Activated CD8-positive, alpha-beta T cell treated with anti-CD3 and anti-CD28 coated beads, Interleukin-2, amount 10 ng/mL, durations not matched to agents 7 days and 5 days (primary cell): ENCODE results near the gene EXOC3L4. TPM values are rescaled to one million over a fixed set of nuclear protein-coding genes. Genes with fewer than 3 reads are reported as not detected.

Experiments
- ATAC-seq: fragments of 150-1000 bp; cut with Tn5 transposase; one replicate; pipeline ENCODE4 v1.10.0; 2021; ENCODE audit warnings: moderate library complexity
- CTCF ChIA-PET: fragments of 350-600 bp; sonication (Branson Sonifier 250); formaldehyde crosslinking; loops from one replicate; lab custom pipeline; 2021; ENCODE audit warnings: antibody characterized with exemption; lab: Charles Lee
- POLR2A ChIA-PET: fragments of 350-600 bp; sonication (Branson Sonifier 250); formaldehyde crosslinking; loops from one replicate; lab custom pipeline; 2021; ENCODE audit warnings: antibody characterized with exemption; lab: Charles Lee
- DNase-seq: peaks from one replicate; pipeline ENCODE4 v3.0.0-alpha.2; 2020
- H3K27ac Mint-ChIP-seq: one replicate; pipeline ENCODE4 v1.8.0; 2021; ENCODE audit warnings: mild to moderate bottlenecking, mixed read lengths
- H3K27me3 Mint-ChIP-seq: one replicate; pipeline ENCODE4 v1.8.0; 2021; ENCODE audit warnings: low read depth, mixed read lengths
- H3K36me3 Mint-ChIP-seq: one replicate; pipeline ENCODE4 v1.8.0; 2021; ENCODE audit warnings: low read depth, mixed read lengths
- H3K4me1 Mint-ChIP-seq: one replicate; pipeline ENCODE4 v1.8.0; 2021; ENCODE audit warnings: low read depth, mixed read lengths
- H3K4me3 Mint-ChIP-seq: one replicate; pipeline ENCODE4 v1.8.0; 2021; ENCODE audit warnings: mild to moderate bottlenecking, mixed read lengths
- H3K9me3 Mint-ChIP-seq: one replicate; pipeline ENCODE4 v1.8.0; 2022; ENCODE audit warnings: mixed read lengths; ENCODE audit not compliant: insufficient read depth
- total RNA-seq, 2 experiments: library from RNA; stranded (reverse); gene quantifications; one replicate each; pipeline ENCODE4 v1.2.3, GENCODE V29; 2021

EXOC3L4 gene
- total RNA-seq, 2 experiments from 2014 or later: not detected

DNA sequence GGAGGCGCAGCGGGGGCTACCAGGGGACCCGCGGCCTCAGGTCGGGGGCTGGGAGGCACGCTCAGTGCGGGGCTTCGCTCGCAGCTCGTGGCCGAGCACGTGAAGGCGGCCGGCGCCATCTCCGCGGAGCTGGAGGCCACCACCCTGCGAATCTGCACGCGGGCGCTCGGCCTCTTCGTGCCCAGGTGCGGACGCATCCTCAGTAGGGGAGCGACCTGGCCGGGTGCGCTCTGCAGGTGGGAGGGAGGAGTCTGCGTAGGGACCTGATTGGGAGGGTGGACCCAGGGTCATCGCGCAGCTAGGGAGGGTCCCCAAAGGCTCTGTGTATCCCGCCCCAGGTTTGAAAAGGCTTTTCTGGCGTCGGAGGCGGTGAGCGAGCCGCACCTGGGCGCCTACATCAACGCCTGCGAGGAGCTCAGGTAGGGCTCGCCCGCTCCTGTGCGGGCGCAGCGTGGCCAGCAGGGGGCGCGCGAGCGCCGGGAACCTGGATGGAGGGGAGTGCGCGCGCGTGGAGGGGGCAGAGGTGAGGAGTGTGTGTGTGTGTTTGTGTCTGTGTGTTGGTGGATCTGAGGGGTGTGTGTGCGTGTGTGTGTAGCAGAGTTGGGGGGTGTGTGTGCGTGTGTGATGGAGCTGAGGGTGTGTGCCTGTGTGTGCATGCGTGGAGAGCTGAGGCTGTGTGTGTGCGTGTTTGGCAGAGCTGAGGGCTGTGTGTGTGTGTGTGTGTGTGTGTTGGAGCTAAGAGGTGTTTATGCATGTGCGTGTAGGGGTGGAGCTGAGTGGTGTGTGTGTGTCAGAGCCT is 10.3 kb downstream of the EXOC3L4 start:
- POLR2A ChIA-PET: no interaction called here
- peaks cover 6% of the 10 kb centered on the region for H3K4me1 Mint-ChIP-seq
- CTCF ChIA-PET: interaction anchor here (0.6 to 3.0 kb wide), 39 partner anchors 8 to 721 kb away, joined by 3 to 42 read pairs (median 5); partner anchors contain the start of genes EIF5 and EXOC3L4
- no peaks in the 10 kb centered on the region for H3K36me3 Mint-ChIP-seq
- peak; percentile 74 for DNase-seq
- H3K4me3 Mint-ChIP-seq: no peak overlapping the region
- no peaks in the 10 kb centered on the region for H3K9me3 Mint-ChIP-seq
- peaks cover 30% of the 10 kb centered on the region for H3K27me3 Mint-ChIP-seq
- H3K27ac Mint-ChIP-seq: peak overlapping the region; percentile 39
- ATAC-seq: peak; percentile 88

DNA sequence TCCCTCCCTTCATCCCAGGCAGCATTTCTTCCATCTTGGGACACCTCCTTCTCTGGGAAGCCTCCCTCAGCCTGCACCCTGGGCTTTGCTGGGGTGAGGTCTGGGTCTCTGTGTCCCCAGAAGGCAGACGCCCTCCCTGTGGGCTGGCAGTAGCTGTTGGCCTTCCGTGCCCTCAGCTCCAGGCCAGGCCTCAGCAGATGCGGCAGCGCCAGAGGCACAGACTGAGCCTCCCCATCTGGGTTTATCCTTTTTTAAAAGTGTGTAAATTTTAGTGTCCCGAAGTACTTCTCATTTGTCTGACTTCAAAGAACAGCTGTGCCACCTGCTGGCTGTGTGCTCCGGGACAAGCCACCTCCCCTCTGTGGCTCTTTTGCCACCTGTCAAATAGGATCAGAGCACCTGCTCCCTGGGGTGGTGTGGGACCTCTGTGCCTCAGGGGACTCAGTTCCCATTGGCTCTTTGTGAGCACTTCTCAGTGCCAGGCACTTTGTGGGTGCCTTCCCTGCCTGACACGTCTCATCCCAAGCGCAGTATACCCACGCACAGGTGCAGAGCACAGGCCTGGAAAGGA is 11.1 kb downstream of the EXOC3L4 start:
- peaks cover 6% of the 10 kb centered on the region for H3K4me1 Mint-ChIP-seq
- CTCF ChIA-PET: interaction anchor here (0.7 to 3.0 kb wide), 24 partner anchors 7 to 243 kb away, joined by 3 to 42 read pairs (median 6); partner anchors contain the start of gene EXOC3L4
- ATAC-seq (no peak), DNase-seq (peak; percentile 29)
- no peaks in the 10 kb centered on the region for H3K9me3 Mint-ChIP-seq
- POLR2A ChIA-PET: no interaction called here
- H3K27me3 Mint-ChIP-seq: peaks cover 30% of the 10 kb centered on the region
- H3K27ac Mint-ChIP-seq: no peak overlapping the region
- H3K36me3 Mint-ChIP-seq: no peaks in the 10 kb centered on the region
- H3K4me3 Mint-ChIP-seq: no peak overlapping the region

DNA sequence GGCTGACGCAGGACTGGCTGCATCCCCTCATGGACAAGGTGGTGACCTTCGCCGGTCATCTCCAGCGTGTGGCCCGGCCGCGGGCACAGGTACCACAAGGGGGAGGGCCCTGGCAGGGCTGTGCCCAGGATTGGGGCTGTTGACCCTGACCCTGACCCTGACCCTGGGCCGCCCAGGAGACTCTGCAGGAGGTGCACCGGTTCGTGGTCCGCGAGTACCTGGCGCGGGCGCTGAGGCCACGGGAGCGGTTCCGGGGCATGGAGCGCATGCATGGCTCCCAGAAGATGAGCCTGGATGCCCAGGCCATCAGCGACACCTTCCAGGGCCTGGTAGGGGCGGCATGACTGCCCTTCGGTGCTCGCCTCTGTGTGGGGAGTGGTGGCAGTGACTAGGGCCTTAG is 12.9 kb downstream of the EXOC3L4 start:
- Mint-ChIP-seq H3K36me3 (no peaks in the 10 kb centered on the region), H3K4me1 (peaks cover 6% of the 10 kb centered on the region), H3K27ac (no peak overlapping the region), H3K27me3 (peaks cover 19% of the 10 kb centered on the region), H3K4me3 (no peak overlapping the region), H3K9me3 (no peaks in the 10 kb centered on the region)
- ATAC-seq (no peak), DNase-seq (no peak)
- POLR2A ChIA-PET: no interaction called here
- CTCF ChIA-PET: interaction anchor here (3.0 kb wide), 1 partner anchor 185 kb away, joined by 42 read pairs; no protein-coding TSS in a partner anchor

DNA sequence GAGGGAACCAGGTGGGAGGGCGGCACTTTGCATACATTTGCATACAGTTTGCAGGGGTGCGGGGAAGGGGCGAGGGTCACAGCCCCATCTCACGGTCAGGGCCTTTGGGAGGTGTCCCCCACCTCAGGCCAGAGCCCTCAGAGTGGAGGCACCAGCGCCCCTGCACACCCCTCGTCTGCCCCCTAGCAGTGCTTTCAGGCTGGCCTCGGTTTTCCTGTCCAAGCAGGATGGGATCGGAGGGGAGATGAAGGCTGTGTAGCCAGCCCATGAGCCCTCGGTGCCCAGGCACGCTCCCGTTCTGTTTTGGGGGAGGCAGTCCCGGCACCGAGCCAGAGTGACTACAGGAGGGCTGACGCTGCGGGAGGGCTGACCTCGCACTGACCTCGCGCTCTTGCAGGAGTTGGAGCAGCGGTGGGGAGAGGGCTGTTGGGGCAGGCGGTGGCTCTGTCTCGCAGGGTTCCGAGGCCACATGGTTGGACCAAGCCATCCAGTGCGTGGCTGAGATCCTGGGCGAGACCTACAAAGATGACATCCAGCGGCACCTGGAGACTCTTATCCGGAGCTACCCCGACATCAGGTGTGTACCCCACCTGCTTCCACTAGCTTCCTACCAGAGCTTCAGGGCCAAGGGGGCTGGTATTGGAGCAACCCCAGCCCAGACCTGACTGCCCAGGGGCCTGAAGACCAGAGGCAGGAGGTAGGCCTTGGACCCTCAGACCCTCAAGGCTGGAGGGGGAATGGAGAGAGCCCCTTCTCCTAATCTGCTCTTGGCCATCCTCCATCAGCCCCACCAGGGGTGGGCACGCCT is 13.6 kb downstream of the EXOC3L4 start:
- ChIA-PET CTCF (no interaction called here), POLR2A (no interaction called here)
- H3K4me3 Mint-ChIP-seq: no peak overlapping the region
- no peaks in the 10 kb centered on the region for H3K36me3 Mint-ChIP-seq
- DNase-seq: no peak
- H3K9me3 Mint-ChIP-seq: no peaks in the 10 kb centered on the region
- no peak for ATAC-seq
- no peak overlapping the region for H3K27ac Mint-ChIP-seq
- peaks cover 6% of the 10 kb centered on the region for H3K4me1 Mint-ChIP-seq
- H3K27me3 Mint-ChIP-seq: peaks cover 15% of the 10 kb centered on the region

GRCh38 chr14:103108749-103109207 is 14.3 kb downstream of the EXOC3L4 start:
- DNase-seq (no peak), ATAC-seq (no peak)
- H3K27me3 Mint-ChIP-seq: peaks cover 10% of the 10 kb centered on the region
- peaks cover 4% of the 10 kb centered on the region for H3K4me1 Mint-ChIP-seq
- ChIA-PET CTCF (no interaction called here), POLR2A (no interaction called here)
- H3K27ac Mint-ChIP-seq: no peak overlapping the region
- H3K9me3 Mint-ChIP-seq: no peaks in the 10 kb centered on the region
- no peak overlapping the region for H3K4me3 Mint-ChIP-seq
- no peaks in the 10 kb centered on the region for H3K36me3 Mint-ChIP-seq

GRCh38 chr14:103109535-103110441 is 15.3 kb downstream of the EXOC3L4 start:
- H3K27ac Mint-ChIP-seq: no peak overlapping the region
- no peaks in the 10 kb centered on the region for H3K36me3 Mint-ChIP-seq
- no peak for ATAC-seq
- POLR2A ChIA-PET: no interaction called here
- CTCF ChIA-PET: no interaction called here
- peaks cover 8% of the 10 kb centered on the region for H3K27me3 Mint-ChIP-seq
- no peaks in the 10 kb centered on the region for H3K9me3 Mint-ChIP-seq
- peaks cover 5% of the 10 kb centered on the region for H3K4me1 Mint-ChIP-seq
- H3K4me3 Mint-ChIP-seq: no peak overlapping the region
- DNase-seq: no peak

DNA sequence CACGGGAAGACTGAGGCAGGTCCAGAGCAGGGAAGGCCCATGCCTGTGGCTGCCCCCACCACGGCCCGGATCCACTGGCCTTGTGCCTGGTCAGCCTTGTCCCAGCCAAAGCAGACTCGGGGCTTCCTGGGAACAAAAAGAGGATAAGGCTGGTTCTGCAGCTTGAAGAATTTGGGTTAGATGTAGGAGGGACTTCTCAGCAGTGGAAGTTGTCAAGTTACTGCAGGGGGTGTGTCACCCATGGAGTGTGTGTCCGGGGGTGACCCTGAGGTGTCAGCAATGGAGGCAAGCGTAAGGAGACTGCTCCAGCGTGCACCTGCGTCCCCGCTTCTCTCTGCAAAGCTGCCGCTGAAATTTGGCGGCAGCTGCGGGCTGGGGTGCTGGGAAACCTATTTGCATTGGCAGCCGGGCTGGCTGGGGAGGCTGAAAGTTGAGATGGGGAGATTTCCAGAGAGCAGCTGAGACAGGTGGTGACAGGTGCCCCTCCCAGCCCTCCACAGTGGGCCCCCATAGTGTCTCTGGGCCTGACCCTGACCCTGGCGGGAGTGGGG is 16.2 kb downstream of the EXOC3L4 start:
- CTCF ChIA-PET: no interaction called here
- no peak overlapping the region for H3K27ac Mint-ChIP-seq
- H3K27me3 Mint-ChIP-seq: peaks cover 2% of the 10 kb centered on the region
- no peaks in the 10 kb centered on the region for H3K36me3 Mint-ChIP-seq
- H3K9me3 Mint-ChIP-seq: no peaks in the 10 kb centered on the region
- peaks cover 5% of the 10 kb centered on the region for H3K4me1 Mint-ChIP-seq
- POLR2A ChIA-PET: no interaction called here
- ATAC-seq (no peak), DNase-seq (no peak)
- H3K4me3 Mint-ChIP-seq: no peak overlapping the region

DNA sequence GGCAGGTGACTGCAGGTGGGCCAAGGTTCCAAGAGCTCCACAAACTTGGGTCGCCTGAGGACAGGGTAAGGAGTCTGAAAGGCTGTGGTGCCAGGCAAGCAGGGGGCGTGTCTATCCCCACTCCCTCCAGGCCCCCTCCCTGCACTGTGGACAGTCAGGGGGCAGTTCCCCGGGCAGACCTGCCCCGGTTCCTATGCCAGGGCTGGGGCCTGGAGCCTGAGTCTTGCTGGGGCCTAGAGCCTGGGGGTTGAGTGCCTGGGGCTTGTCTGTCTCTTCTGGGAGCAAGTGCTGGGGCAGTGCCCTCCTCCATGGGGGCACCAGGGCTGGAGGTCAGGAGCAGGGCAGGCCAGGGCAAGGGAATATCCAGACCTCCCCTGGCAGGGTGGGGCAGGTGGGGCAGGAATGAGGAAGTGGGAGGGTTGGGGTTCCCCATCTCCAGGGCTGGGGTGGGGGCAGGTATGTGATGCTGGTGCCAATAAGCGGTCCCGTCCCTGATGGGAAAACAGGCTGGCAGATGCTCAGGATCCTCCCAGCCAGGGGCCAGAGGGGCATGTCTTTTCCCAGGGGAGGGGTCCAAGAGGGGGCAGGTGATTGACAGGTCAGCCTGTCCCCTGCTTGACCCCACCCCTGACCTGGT is 16.8 kb downstream of the EXOC3L4 start:
- ChIA-PET POLR2A (no interaction called here), CTCF (no interaction called here)
- no peak for ATAC-seq
- peaks cover 9% of the 10 kb centered on the region for H3K4me1 Mint-ChIP-seq
- no peak overlapping the region for H3K4me3 Mint-ChIP-seq
- DNase-seq: no peak
- H3K36me3 Mint-ChIP-seq: no peaks in the 10 kb centered on the region
- no peaks in the 10 kb centered on the region for H3K9me3 Mint-ChIP-seq
- H3K27ac Mint-ChIP-seq: no peak overlapping the region
- no peaks in the 10 kb centered on the region for H3K27me3 Mint-ChIP-seq

GRCh38 chr14:103112400-103113243 is 18.1 kb downstream of the EXOC3L4 start:
- ATAC-seq: no peak

DNA sequence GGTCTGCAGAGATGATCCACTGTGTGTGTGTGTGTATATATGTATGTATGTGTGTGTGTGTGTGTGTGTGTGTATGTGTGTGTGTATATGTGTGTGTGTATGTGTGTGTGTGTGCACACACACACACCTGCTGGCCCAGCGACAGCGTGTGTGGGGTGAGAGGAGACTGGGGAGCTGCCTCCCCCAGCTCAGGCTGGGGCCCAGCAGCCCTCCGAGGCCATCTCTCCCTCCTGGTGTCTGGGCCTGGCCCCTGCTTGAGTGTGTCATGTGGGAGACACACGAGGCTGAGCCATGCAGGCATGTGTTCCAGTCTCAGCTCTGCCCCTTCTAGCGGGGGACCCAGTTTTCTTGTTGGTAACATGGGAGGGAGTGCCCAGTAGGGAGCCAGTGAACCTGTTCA is 18.8 kb downstream of the EXOC3L4 start:
- no peaks in the 10 kb centered on the region for H3K36me3 Mint-ChIP-seq
- ATAC-seq (no peak), DNase-seq (no peak)
- no peaks in the 10 kb centered on the region for H3K27me3 Mint-ChIP-seq
- peaks cover 11% of the 10 kb centered on the region for H3K4me1 Mint-ChIP-seq
- ChIA-PET CTCF (interaction anchor here (1.6 kb wide), 1 partner anchor 8 kb away, joined by 7 read pairs; no protein-coding TSS in a partner anchor), POLR2A (no interaction called here)
- no peaks in the 10 kb centered on the region for H3K9me3 Mint-ChIP-seq
- no peak overlapping the region for H3K4me3 Mint-ChIP-seq
- H3K27ac Mint-ChIP-seq: no peak overlapping the region

More at GRCh38 chr14:103112400-103113243, 18.1 kb downstream of the EXOC3L4 start:
- Mint-ChIP-seq H3K4me1 (peaks cover 11% of the 10 kb centered on the region), H3K27ac (no peak overlapping the region), H3K9me3 (no peaks in the 10 kb centered on the region), H3K27me3 (no peaks in the 10 kb centered on the region), H3K36me3 (no peaks in the 10 kb centered on the region), H3K4me3 (no peak overlapping the region)
- CTCF ChIA-PET: interaction anchor here (1.6 kb wide), 1 partner anchor 8 kb away, joined by 7 read pairs; no protein-coding TSS in a partner anchor
- no peak for DNase-seq
- POLR2A ChIA-PET: no interaction called here
